Keratinocyte (primary cell): ENCODE data around the gene PRELP. TPM values are rescaled to one million over a fixed set of nuclear protein-coding genes. Genes with fewer than 3 reads are reported as not detected.

Experiments used
- DNase-seq: peaks from one replicate; pipeline ENCODE4 v3.0.0-alpha.2; 2011; ENCODE audit warnings: low read depth, missing footprints, low spot score
- FAIRE-seq: peaks from 2 replicates; lab custom pipeline; 2011; peaks lifted over from hg19 to GRCh38; lab: Jason Lieb, UNC
- H2AFZ ChIP-seq: 2 replicates; pipeline ENCODE4 v1.6.0; 2012; ENCODE audit warnings: low read length, control low read depth, inconsistent platforms; ENCODE audit not compliant: control insufficient read depth
- H3K27ac ChIP-seq: 2 replicates; pipeline ENCODE4 v1.5.1; 2011; ENCODE audit warnings: low read length; ENCODE audit not compliant: control insufficient read depth, insufficient read depth
- H3K27me3 ChIP-seq: 3 replicates; pipeline ENCODE4 v1.6.0; 2011; ENCODE audit warnings: low read length; ENCODE audit not compliant: control insufficient read depth, insufficient read depth; ENCODE audit errors: extremely low read depth
- H3K36me3 ChIP-seq, 2 experiments: 2 replicates in 1 of 2; 3 replicates in 1 of 2; pipeline ENCODE4 v1.5.1; 2011; ENCODE audit warnings: low read length in 2 of 2, mild to moderate bottlenecking in 1 of 2; ENCODE audit not compliant: control insufficient read depth in 2 of 2, insufficient read depth in 2 of 2; ENCODE audit errors: extremely low read depth in 1 of 2
- H3K4me1 ChIP-seq: 3 replicates; pipeline ENCODE4 v1.5.1; 2011; ENCODE audit warnings: low read length; ENCODE audit not compliant: control insufficient read depth, insufficient read depth; ENCODE audit errors: extremely low read depth
- H3K4me2 ChIP-seq: 3 replicates; pipeline ENCODE4 v1.6.0; 2011; ENCODE audit warnings: low read depth, low read length; ENCODE audit not compliant: control insufficient read depth, insufficient read depth; ENCODE audit errors: extremely low read depth
- H3K4me3 ChIP-seq, 3 experiments: fragments of 200-600 bp in 1 of 3; sonication (generic) in 1 of 3; 2 replicates in 2 of 3; 3 replicates in 1 of 3; pipeline ENCODE4 v1.5.1; 2011 to 2016; ENCODE audit warnings: low read length in 3 of 3, mild to moderate bottlenecking in 3 of 3, control low read depth in 2 of 3, inconsistent platforms in 1 of 3, low read depth in 1 of 3, mixed read lengths in 1 of 3, mixed run types in 1 of 3, moderate library complexity in 1 of 3; ENCODE audit not compliant: control insufficient read depth in 2 of 3, insufficient read depth in 2 of 3; ENCODE audit errors: extremely low read depth in 1 of 3
- H3K79me2 ChIP-seq: 2 replicates; pipeline ENCODE4 v1.6.0; 2012; ENCODE audit warnings: low read length; ENCODE audit not compliant: control insufficient read depth, insufficient read depth
- H3K9ac ChIP-seq: 3 replicates; pipeline ENCODE4 v1.6.0; 2011; ENCODE audit warnings: low read length; ENCODE audit not compliant: control insufficient read depth, insufficient read depth; ENCODE audit errors: extremely low read depth
- H3K9me1 ChIP-seq: 3 replicates; pipeline ENCODE4 v1.6.0; 2011; ENCODE audit warnings: low read length; ENCODE audit not compliant: control insufficient read depth, insufficient read depth; ENCODE audit errors: extremely low read depth
- H3K9me3 ChIP-seq: 2 replicates; pipeline ENCODE4 v1.5.1; 2012; ENCODE audit warnings: low read depth, low read length; ENCODE audit not compliant: control insufficient read depth
- H4K20me1 ChIP-seq: 3 replicates; pipeline ENCODE4 v1.6.0; 2011; ENCODE audit warnings: low read length; ENCODE audit not compliant: control insufficient read depth, insufficient read depth; ENCODE audit errors: extremely low read depth
- EZH2 ChIP-seq: IDR thresholded peaks from one replicate; pipeline ENCODE4 v1.6.1; 2012; ENCODE audit warnings: inconsistent platforms, mild to moderate bottlenecking, low read length, moderate library complexity
- dilution Hi-C: fragments of 300-500 bp; cut with MboI; formaldehyde crosslinking; loops from one replicate; pipeline ENCODE4 v1.7.0; 2020; ENCODE audit warnings: low sequenced_read_pairs; ENCODE audit not compliant: extremely low pct_ligation_motif_present
- polyA plus RNA-seq, 5 experiments: library from polyadenylated mRNA; depleted of rRNA in 3 of 5; stranded (reverse) in 3 of 5; stranded (forward) in 1 of 5; unstranded in 1 of 5; fragments of >200 nt; gene quantifications; 1 replicate in 1 of 5; 2 replicates in 3 of 5; 3 replicates in 1 of 5; pipeline versions ENCODE4 v1.2.1 to v1.2.3, GENCODE V29; 2011 to 2012; ENCODE audit warnings: missing spikeins in 2 of 5, low read depth in 1 of 5, low replicate concordance in 1 of 5
- TF ChIP-seq, protein P1 (sequence below), 3 experiments: IDR thresholded peaks in 1 of 3; conservative IDR thresholded peaks in 1 of 3; optimal IDR thresholded peaks in 1 of 3; 2 replicates in 2 of 3; 3 replicates in 1 of 3; pipeline versions ENCODE3 to v1.5.1; 2011; ENCODE audit warnings: low read length in 3 of 3, mild to moderate bottlenecking in 3 of 3, moderate library complexity in 2 of 3, control low read depth in 1 of 3, inconsistent platforms in 1 of 3; ENCODE audit not compliant: insufficient read depth in 2 of 3; ENCODE audit errors: extremely low read depth in 1 of 3

PRELP gene
- polyA plus RNA-seq, 1 donor (not counting 4 experiments of a cell fraction or from before 2014, with no cell fraction given): 0.01 TPM

DNA sequence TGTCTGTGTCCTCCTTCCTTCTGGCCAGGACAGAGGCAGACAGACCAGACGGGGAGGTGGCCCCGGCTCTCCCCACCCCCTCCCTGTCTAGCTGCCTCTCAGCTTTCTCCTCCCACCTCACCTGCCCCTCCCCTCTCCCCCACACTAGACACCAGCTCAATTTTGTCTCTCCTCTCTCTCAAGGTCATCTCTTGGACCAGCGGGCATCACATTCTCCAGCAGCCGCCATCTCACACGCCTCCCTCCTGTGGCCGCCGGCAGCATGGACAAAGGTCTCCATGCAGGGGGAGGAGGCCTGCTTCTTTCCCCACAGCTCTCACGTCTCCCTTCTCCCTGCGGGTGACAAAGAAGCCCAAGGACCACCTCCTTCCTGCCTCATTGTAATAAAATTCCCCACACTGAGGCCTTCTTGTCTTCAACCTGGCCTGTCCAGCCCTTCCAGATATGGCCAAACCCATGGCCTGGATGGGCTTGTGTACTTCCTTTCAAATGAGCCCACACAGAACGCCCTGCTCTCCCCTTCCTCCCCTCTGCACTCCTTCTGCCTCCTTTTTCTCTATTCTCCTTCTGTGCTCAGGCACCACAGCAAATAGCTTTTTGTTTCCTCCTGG is 33.0 kb downstream of the PRELP start:
- dilution Hi-C loops: no loop called here
- Histone ChIP-seq H3K4me1 (peaks cover 20% of the 10 kb centered on the region), H2AFZ (no peak overlapping the region), H3K79me2 (no peaks in the 10 kb centered on the region), H3K9me1 (no peaks in the 10 kb centered on the region), H4K20me1 (no peaks in the 10 kb centered on the region), H3K4me2 (no peak overlapping the region), H3K9ac (no peak overlapping the region), H3K9me3 (no peaks in the 10 kb centered on the region), H3K36me3 (no peaks in the 10 kb centered on the region), H3K27ac (no peak overlapping the region), H3K4me3 (no peak overlapping the region), H3K27me3 (no peaks in the 10 kb centered on the region)
- no peak for DNase-seq
- no peak for FAIRE-seq
- no peak for TF ChIP-seq EZH2
- TF ChIP-seq, protein P1, sequence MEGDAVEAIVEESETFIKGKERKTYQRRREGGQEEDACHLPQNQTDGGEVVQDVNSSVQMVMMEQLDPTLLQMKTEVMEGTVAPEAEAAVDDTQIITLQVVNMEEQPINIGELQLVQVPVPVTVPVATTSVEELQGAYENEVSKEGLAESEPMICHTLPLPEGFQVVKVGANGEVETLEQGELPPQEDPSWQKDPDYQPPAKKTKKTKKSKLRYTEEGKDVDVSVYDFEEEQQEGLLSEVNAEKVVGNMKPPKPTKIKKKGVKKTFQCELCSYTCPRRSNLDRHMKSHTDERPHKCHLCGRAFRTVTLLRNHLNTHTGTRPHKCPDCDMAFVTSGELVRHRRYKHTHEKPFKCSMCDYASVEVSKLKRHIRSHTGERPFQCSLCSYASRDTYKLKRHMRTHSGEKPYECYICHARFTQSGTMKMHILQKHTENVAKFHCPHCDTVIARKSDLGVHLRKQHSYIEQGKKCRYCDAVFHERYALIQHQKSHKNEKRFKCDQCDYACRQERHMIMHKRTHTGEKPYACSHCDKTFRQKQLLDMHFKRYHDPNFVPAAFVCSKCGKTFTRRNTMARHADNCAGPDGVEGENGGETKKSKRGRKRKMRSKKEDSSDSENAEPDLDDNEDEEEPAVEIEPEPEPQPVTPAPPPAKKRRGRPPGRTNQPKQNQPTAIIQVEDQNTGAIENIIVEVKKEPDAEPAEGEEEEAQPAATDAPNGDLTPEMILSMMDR (optimal IDR thresholded peaks at IDR 0.05 in 1 of 3, IDR thresholded peaks at IDR 0.05 in 1 of 3, conservative IDR thresholded peaks at IDR 0.05 in 1 of 3; ENCODE audit: extremely low read depth in 1 of 3, insufficient read depth in 2 of 3, low read length in 3 of 3): no peak

DNA sequence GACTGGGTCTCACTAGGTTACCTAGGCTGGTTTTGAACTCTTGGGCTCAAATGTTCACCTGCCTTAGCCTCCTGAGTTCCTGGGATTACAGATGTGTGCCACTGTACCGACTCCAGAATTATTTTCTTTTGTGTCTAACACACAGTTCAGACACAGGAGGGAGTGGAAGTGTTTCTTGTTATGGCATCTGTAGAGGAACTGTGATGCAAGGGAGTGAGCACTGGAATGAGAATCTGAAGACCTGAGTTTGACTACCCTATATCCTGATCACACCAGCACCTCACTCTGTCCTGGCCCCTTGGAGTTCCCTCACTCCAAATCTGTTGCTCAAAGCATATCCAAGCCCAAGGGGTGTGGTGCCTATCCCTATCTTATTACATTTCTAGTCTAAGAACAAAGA is 33.5 kb downstream of the PRELP start:
- Histone ChIP-seq H3K9me1 (no peaks in the 10 kb centered on the region), H3K4me1 (peaks cover 24% of the 10 kb centered on the region), H3K4me3 (no peak overlapping the region), H3K9ac (no peak overlapping the region), H3K36me3 (no peaks in the 10 kb centered on the region), H3K9me3 (no peaks in the 10 kb centered on the region), H3K4me2 (no peak overlapping the region), H3K79me2 (no peaks in the 10 kb centered on the region), H3K27ac (no peak overlapping the region), H2AFZ (no peak overlapping the region), H3K27me3 (no peaks in the 10 kb centered on the region), H4K20me1 (no peaks in the 10 kb centered on the region)
- DNase-seq: no peak
- FAIRE-seq: no peak
- dilution Hi-C loops: no loop called here
- TF ChIP-seq, protein P1 (optimal IDR thresholded peaks at IDR 0.05 in 1 of 3, IDR thresholded peaks at IDR 0.05 in 1 of 3, conservative IDR thresholded peaks at IDR 0.05 in 1 of 3; ENCODE audit: extremely low read depth in 1 of 3, insufficient read depth in 2 of 3, low read length in 3 of 3): peak in 1 of 3 experiments; percentile 15
- TF ChIP-seq EZH2: no peak
